Superior temporal gyrus (tissue), 1 donor: ENCODE data around the gene USP49.
"Not testable (repeated sequence)": the region's sequence is repeated elsewhere in the genome, so short reads cannot be mapped to it uniquely, and the experiment has no call there.

Experiments
- DNase-seq: peaks from one replicate; pipeline ENCODE4 v3.0.0-alpha.2; 2016; ENCODE audit errors: extremely low spot score

Gene USP49

GRCh38 chr6:41895300-41896233, at the start of gene USP49:
USP49 (minus strand) TSS chr6:41895375; CDS start chr6:41806983, 88,392 bp downstream.
- peak; percentile 79 for DNase-seq

GRCh38 chr6:41943456-41943855, 48.3 kb upstream of the USP49 start:
- DNase-seq: no peak

- not testable (repeated sequence) for DNase-seq
Observed at GRCh38 chr6:41942882-41943281, 47.7 kb upstream of the USP49 start.

- DNase-seq: no peak
Observed at GRCh38 chr6:41942067-41942851, 47.1 kb upstream of the USP49 start.

GRCh38 chr6:41941280-41942066, 46.3 kb upstream of the USP49 start, which contains the start of gene CCND3:
CCND3 (minus strand) TSS chr6:41941808; CDS start chr6:41941649, 159 bp downstream.
- DNase-seq: peak; percentile 90

GRCh38 chr6:41940759-41941279, 45.6 kb upstream of the USP49 start:
- DNase-seq: no peak

GRCh38 chr6:41939848-41940758, 44.9 kb upstream of the USP49 start:
- no peak for DNase-seq

- no peak for DNase-seq
Observed at GRCh38 chr6:41939176-41939847, 44.1 kb upstream of the USP49 start.

GRCh38 chr6:41938590-41939175, 43.5 kb upstream of the USP49 start:
- no peak for DNase-seq

- no peak for DNase-seq
Observed at GRCh38 chr6:41937861-41938574, 42.8 kb upstream of the USP49 start.

GRCh38 chr6:41937472-41937860, 42.3 kb upstream of the USP49 start:
- DNase-seq: no peak

- DNase-seq: peak; percentile 92
Observed at GRCh38 chr6:41936073-41936837, 41.1 kb upstream of the USP49 start.

GRCh38 chr6:41935685-41936072, 40.5 kb upstream of the USP49 start:
- no peak for DNase-seq

GRCh38 chr6:41935193-41935574, 40.0 kb upstream of the USP49 start:
- no peak for DNase-seq

GRCh38 chr6:41934278-41935192, 39.4 kb upstream of the USP49 start:
- no peak for DNase-seq

GRCh38 chr6:41932378-41932777, 37.2 kb upstream of the USP49 start:
- no peak for DNase-seq

GRCh38 chr6:41931792-41932191, 36.6 kb upstream of the USP49 start:
- no peak for DNase-seq
